Raji (cell line): ENCODE results near the gene GALR3.

ENCODE experiments used
- POLR2A ChIP-seq: IDR thresholded peaks from 2 replicates; pipeline ENCODE4 v1.6.1; 2011; ENCODE audit warnings: low read depth, low read length, control low read depth; ENCODE audit not compliant: insufficient read depth

GALR3 gene

DNA sequence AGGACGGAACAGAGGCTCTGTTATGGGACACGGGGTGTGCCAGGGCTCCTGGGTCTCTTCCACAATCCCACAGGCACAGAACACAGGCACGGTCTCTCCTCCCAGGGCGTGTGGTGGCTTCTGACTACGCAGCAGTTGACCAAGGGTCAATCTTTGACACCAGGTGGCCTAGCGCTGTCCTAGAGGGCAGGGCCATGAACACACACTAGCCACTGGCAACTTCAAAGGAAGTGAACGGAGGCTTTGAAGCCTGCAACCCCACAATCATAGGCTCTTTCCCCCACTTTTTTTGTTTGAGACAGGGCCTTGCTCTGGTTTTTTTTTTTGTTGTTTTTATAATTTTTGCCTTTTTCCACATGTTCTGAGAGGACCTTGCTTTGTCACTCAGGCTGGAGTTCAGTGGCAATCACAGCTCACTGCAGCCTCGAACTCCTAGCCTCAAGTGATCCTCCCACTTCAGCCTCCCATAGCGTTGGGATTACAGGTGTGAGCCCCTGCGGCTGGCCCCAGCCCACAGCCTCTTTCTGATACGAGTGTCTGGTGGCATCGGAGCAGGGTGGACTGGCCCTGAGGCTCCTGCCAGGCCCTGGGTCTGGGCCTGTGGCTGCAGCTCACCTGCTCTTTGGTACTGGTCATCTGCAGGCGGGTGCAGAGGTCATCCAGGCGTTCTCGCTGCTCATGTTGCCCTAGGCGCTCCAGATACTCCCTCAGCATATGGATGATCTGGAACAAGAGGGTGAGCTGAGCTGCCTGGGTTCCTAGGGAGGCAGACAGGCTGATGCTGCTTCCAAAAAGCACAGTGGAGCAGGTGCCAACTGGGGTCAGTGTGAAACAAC lies 9.1 kb downstream of the GALR3 start:
- no peak for TF ChIP-seq POLR2A

- no peak for TF ChIP-seq POLR2A
Observed at GRCh38 chr22:37842015-37842793, 19.0 kb downstream of the GALR3 start.

DNA sequence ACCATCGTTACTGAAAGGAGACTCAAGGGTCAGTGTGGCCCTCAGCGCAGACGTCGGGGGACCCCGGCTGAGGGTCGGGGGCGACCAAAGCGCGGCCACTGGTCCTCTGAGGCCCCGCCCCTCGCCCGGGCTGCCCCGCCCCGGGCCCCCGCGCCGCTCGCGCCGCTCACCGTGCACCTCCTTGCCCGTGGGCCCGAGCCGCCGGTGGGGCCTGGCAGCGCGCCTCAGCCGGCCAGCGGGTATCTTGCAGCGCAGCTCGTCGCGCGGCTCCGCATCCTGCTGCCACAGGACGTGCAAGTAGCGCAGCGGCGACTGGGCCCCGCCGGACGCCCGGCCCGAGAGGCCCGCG lies 20.5 kb downstream of the GALR3 start:
- TF ChIP-seq POLR2A: no peak

GRCh38 chr22:37844904-37845329 lies 21.7 kb downstream of the GALR3 start:
- TF ChIP-seq POLR2A: 0 out of 2 replicates have a peak, but pooled peaks have one; percentile 12

GRCh38 chr22:37846433-37846832 lies 23.3 kb downstream of the GALR3 start:
- TF ChIP-seq POLR2A: no peak

- no peak for TF ChIP-seq POLR2A
Observed at GRCh38 chr22:37848587-37849088, 25.5 kb downstream of the GALR3 start.

DNA sequence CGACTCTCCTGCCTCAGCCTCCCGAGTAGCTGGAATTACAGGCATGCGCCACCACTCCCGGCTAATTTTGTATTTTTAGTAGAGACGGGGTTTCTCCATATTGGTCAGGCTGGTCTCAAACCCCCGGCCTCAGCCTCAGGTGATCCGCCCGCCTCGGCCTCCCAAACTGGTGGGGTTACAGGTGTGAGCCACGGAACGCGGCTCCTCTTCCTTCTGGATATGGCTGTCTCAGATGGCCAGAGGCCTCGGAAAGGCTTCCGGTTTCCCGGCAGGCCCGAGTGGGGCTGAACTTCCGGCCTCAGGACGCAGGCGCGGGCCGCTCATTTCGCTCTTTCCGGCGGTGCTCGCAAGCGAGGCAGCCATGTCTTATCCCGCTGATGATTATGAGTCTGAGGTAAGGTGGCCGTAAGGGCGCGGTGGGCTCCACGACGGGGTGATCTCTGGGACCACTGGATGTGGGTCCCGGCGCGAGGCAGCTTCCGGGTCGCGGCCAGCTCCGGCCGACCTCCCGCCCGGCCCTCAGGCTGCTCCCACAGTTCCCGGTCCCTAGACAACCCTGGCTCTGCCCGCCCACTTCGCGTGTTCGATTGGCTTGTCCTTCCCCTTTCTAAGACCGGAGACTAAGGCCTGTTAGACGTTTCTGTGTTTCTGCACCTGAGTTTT lies 26.0 kb downstream of the GALR3 start, which contains the start of gene EIF3L:
TSS of gene EIF3L (plus strand) at position 331 of the 663 bp plus-strand sequence. CDS start at position 362, 31 bp downstream.
- peak; percentile 94 for TF ChIP-seq POLR2A

GRCh38 chr22:37850801-37851200 lies 27.6 kb downstream of the GALR3 start:
- TF ChIP-seq POLR2A: no peak

DNA sequence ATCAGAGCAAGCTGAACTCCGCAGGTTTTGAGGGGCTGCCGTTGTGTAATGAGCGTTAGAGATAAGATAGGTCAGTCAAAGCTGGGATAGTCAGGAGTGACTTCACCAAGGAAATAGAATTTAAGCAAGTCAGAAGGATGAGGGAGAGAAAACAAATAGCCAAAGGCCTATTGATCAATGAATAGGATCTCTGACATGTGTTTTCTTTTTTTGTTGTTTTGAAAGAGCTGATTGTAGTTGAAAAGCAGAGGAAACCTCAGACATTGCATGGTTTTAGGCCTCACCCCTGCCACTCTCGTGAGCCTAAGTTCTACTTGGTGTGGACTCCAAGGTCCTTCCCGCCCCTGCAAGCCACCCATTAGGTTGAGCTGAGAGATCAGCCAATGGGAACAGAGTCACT lies 29.2 kb downstream of the GALR3 start:
- no peak for TF ChIP-seq POLR2A

GRCh38 chr22:37854946-37855345 lies 31.8 kb downstream of the GALR3 start:
- no peak for TF ChIP-seq POLR2A

DNA sequence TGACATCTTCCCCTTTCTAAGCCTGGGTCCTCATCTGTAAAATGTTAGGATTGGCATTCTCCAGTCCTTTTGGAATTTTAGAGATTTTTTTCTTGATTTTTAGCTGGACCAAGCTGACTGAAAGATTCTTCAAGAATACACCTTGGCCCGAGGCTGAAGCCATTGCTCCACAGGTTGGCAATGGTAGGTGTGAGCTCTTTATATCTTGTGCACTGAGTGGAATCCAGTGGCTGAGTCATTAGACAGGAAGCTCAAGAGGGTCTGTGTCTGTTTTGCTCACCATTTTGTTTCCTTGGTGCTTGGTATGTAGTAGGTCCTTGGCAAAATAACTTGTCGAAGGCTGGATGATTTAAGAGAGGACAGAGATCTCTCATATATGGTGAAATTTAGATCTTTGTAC lies 32.3 kb downstream of the GALR3 start:
- no peak for TF ChIP-seq POLR2A

DNA sequence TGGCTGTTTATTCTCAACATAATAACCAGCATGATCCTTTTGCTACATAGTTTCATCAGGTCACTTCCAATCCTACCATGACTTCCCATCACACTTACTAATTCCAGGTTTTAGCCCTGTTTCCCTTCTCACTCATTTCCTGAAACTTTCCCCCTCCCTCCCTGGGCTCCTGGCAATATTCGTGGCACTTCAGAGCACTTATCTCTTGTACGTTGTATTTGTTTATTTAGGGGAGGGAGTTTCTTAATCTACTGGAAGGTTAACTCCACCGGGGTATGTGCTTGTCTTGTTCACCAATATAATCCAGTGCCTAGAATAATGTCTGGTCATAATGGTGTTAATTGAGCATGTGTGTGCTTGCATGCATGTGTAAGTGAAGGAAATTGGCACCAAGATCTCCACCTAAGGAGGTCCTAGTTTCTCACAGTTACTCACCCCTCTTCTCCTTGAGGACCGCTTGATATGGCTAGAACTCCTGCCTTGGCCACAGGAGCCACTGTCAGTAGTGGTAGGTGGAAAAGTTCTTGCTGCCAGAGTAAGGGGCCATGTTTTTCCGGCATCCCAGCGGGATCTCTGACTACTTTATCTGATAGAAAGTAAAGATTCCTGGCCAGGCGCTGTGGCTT lies 37.7 kb downstream of the GALR3 start:
- TF ChIP-seq POLR2A: no peak

GRCh38 chr22:37862570-37863325 lies 39.6 kb downstream of the GALR3 start:
- no peak for TF ChIP-seq POLR2A

- no peak for TF ChIP-seq POLR2A
Observed at GRCh38 chr22:37865510-37865909, 42.3 kb downstream of the GALR3 start.
